ENCODE results near the gene CYP2W1.

The CYP2W1 gene

DNA sequence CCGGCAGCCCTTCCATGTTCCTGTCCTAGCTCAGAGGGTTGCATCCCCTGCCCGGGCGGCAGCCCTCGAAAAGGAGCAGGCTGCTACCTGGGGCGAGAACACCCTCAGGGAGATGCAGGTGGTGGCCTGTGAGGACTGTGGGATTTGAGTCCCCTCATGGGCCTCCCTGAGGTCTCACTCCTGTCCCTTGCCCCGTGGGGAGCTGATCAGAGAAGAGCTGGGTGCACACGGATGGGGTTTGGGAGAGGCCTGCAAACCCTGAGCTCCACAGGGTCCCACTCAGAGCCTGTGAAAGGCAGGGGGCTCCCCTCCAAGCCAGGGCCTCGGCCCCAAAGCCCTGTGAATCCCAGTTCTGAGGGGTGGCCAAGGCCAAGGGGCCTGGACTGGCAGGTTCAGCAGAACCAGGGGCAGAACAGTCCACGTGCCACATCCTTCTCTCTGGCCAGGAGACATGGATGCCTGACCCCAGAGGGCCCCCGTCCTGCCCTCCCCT, 424 bp upstream of the CYP2W1 start:
- TF ChIP-seq CTCF (IDR thresholded peaks at IDR 0.05; ENCODE audit: borderline replicate concordance, insufficient read depth, low read depth, low read length), result no peak
- H3K4me3 ChIP-seq (ENCODE audit: low read depth, low read length), result no peak overlapping the region

DNA sequence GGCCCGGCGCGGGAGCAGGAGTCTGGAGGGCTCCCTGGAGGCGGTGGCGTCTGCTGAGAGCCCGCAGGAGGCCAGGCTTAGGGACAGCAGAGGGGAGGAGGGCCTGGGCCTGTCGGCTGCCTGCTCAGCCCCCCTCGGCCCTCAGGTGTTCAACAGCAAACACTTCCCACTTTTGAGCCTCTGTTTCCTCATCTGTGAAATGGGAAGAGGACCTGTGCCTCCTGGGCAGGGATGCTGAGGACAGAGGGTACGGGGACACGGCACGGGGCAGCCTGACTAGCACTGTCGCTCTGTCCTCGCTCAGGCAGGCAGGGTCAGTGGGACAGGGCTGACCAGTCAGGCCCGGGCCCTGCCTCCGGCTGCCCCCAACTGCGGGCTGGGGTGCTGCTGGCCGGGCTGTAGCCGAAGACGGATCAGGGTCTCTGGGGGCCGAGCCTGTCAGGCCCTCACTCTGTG, 663 bp downstream of the CYP2W1 start:
- TF ChIP-seq CTCF (IDR thresholded peaks at IDR 0.05; ENCODE audit: borderline replicate concordance, insufficient read depth, low read depth, low read length), result no peak
- no peak overlapping the region for H3K4me3 ChIP-seq (ENCODE audit: low read depth, low read length)

DNA sequence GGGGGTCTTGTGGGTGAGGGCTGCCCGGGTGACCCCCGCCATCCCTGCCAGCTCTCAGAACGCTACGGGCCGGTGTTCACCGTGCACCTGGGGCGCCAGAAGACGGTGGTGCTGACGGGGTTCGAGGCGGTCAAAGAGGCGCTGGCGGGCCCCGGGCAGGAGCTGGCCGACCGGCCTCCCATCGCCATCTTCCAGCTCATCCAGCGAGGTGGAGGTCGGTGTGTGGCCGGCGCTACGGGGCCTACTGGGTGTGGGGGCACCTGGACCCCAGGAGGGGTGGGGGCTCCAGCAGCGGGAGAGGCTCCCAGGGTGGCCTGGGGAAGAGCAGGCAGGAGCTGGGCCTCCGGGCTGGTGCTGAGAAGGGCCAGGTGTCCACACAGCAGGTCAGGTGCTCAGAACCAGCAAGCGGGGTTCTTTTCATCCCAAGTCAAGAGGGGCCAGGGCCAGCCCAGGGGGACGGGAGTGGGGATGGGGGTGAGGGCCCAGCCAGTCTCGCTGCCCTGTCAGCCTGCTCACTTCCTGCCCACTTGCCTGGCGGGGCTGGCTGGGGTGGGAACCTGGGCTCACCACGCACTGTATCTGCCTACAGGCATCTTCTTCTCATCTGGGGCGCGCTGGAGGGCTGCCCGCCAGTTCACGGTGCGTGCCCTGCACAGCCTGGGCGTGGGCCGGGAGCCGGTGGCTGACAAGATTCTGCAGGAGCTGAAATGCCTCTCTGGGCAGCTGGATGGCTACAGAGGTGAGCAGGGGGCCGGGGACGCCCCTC, 1.6 kb downstream of the CYP2W1 start:
- no peak for TF ChIP-seq CTCF (IDR thresholded peaks at IDR 0.05; ENCODE audit: borderline replicate concordance, insufficient read depth, low read depth, low read length)
- no peak overlapping the region for H3K4me3 ChIP-seq (ENCODE audit: low read depth, low read length)

GRCh38 chr7:985127-985416, 2.1 kb downstream of the CYP2W1 start:
- H3K4me3 ChIP-seq (ENCODE audit: low read depth, low read length), result no peak overlapping the region
- no peak for TF ChIP-seq CTCF (IDR thresholded peaks at IDR 0.05; ENCODE audit: borderline replicate concordance, insufficient read depth, low read depth, low read length)

DNA sequence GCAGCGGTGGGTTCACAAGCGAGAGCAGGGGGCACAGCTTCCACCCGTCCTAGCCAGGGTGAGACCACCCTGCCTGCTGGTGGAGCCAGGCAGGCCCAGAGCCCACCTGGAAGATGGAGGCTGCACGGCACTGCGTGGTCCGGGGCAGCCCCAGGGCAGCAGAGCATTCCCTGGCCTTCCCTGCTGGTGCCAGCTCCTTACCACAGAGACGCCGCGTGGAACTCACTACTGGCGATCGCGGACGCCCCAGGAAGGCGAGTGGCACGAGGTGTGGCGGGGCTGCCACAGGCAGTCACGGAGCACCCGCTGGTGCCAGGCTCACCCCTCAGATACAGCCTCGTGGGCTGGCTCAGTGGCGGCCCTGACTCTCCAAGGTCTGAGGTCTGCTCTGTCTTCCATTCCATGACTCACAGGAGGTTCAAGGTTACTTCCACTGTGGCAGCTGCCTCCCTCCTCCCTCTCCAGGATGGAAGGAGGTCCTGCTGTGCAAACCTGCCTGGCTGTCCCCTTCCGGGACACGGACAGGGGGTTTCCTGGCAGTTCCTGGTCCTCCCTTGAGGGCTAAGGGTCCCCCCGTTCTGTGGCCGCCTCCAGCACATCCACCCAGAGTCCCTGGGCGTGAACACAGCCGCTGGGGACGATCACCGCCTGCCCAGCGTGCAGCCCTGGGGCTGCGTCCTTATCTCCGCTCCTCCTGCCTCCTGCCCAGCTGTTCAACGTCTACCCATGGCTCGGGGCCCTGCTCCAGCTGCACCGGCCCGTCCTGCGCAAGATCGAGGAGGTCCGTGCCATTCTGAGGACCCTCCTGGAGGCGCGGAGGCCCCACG, 3.1 kb downstream of the CYP2W1 start:
- H3K4me3 ChIP-seq (ENCODE audit: low read depth, low read length), result no peak overlapping the region

More for the DNA sequence above, 3.1 kb downstream of the CYP2W1 start:
- TF ChIP-seq CTCF (IDR thresholded peaks at IDR 0.05; ENCODE audit: borderline replicate concordance, insufficient read depth, low read depth, low read length), result no peak
